Femur (tissue), 1 donor: ENCODE measurements around the gene C1QL4.
A peak's percentile ranks its signal among the peaks of the same experiment; 100 is the strongest.
"Not testable (repeated sequence)": the region's sequence is repeated elsewhere in the genome, so short reads cannot be mapped to it uniquely, and the experiment has no call there.

Experiments used
- DNase-seq: peaks from one replicate; pipeline ENCODE4 v3.0.0-alpha.2; 2017

C1QL4 gene

DNA sequence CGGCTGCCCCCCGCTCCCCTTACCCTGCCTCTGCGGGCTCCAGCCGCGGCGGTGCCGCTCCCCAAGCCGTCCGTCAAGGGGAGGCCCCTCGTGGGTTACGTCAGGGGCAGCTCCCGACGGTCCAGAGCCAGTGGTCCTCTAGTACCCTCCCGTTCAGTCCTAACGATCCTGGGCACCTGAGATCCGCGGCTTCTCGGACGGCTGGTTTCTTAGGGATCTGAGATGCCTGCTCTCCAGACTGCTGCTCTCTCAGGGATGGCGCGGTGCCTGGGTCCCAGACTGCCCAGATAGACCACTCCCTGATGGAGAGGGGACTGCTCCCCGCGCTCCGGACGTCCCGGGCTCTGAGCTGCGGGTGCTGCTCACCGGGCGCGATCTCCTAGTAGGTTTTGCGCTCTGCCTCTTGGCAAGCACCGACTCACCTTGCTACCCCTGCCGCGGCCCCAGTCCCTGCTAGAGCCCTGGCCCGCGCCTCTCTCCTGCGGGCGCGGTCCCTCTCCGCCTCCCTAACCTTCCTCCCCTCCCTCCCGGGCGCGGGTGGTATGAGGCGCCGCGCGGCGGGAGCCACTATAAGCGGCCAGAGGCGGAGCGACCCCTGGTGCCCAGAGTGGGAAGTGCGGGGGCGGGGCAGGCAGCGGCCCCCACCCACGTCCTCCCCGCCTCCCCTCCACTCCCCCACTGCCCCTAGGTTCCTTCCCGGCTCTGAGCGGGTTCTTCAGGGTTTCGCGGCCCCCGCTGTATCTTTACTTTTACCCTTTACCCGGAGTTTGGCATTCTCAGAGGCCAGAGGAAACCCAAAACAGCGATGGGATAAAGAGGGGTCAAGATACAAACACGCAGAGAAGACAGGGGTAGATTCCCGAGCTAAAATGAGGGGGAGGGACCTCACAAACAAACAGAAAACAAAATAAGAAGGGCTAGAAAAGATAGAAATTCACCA is at the start of gene C1QL4:
Gene C1QL4, minus strand, starts transcription at position 544 of the 940 bp plus-strand sequence. CDS start 711 bp downstream, outside the sequence.
- DNase-seq: peak; percentile 90

DNA sequence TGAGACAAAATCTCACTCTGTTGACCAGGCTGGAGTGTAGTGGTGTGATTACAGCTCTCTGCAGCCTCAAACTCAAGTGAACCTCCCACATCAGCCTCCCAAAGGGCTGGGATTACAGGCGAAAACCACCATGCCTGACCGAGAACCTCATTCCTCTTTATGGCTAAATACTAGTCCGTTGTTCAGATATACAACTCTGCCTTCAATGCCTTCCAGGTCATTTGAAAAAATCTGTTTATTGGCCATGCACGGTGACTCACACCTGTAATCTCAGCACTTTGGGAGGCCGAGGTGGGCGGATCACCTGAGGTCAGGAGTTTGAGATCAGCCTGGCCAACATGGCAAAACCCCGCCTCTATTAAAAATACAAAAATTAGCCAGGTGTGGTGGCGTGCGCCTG is 43.2 kb upstream of the C1QL4 start:
- not testable (repeated sequence) for DNase-seq

DNA sequence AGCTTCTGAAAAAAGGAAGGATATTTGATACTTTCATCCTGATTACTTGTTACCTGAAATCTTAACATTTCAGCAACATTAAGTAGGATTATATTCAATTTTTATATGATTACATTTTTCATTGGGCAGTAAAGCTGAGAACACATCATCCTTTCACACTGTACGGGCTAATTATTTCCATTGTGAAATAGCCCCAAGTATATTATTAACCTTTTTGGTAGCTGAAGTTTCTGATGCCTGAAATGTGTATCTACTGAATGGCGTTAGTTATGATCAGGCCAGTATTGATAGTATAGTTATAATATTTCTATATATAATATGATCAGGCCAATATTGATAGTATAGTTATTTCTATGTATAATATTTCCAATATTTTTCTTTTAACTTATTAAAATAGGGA is 40.4 kb upstream of the C1QL4 start:
- DNase-seq: no peak

DNA sequence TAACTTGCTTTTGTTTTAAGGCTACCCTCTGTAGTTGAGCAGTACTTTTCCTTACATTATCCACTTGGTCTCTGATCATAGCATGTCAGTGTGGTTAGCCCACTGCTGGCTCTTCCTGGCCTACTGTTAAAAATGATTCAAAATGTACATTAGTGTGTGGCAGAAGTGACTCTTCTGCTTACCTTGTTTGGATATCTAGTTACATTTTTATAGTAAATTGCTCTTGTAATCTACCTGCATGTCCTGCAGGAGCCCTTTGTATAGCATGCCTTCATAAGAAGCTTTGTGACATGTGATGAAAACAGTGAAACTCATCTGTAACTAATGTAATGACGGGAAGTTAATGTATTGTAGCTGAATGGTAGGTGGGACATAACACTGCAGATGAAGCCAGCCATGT is 38.4 kb upstream of the C1QL4 start:
- no peak for DNase-seq

DNA sequence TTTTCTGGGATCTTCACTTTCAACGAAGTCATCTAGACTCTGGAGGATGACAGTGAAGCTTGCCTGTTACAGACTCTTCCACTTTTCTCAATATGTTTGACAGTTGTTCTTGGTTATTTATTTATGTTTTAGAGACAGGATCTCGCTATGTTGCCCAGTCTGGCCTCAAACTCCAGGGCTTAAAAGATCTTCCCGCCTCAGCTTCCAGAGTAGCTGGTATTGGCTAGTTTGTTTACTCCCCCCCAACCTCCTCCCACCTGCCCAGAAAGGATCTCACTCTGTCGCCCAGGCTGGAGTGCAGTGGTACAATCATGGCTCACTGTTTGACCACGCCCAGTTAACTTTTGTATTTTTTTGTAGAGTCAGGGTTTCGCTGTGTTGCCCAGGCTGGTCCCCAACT is 33.6 kb upstream of the C1QL4 start:
- no peak for DNase-seq

DNA sequence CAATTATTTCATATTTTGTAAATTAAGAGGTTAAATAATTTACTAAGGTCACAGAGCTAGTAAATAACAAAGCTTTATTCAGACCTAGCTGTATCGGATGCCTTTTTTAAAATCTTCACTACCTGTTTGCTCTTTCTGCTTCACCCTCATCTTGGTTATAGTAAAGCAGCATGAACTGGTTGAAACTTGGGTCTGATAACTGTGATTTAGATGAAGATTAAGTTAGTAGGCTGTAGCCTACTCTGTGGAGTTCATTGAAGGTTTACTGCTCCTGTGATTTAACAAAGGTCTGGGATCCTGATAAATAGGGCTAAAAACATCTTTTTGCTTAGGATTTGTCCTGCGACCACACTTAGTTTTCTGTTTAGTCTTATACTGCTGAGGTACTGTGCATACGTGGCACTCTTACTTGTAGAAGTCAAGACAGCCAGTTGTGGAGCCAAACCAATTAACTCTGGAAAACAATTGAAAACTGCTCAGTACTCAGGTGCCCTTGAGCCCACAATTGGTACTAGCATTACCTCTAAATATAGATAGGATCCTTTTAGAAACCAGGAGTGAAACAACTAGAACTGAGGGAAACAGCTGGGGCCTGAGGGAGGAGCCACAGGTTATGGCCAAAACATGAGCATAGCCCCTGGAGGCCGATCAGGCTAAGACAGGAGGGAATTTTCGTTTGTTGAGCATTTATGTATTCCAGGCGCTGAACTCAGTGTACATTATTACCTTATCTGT is 32.6 kb upstream of the C1QL4 start:
- DNase-seq: peak; percentile 56

DNA sequence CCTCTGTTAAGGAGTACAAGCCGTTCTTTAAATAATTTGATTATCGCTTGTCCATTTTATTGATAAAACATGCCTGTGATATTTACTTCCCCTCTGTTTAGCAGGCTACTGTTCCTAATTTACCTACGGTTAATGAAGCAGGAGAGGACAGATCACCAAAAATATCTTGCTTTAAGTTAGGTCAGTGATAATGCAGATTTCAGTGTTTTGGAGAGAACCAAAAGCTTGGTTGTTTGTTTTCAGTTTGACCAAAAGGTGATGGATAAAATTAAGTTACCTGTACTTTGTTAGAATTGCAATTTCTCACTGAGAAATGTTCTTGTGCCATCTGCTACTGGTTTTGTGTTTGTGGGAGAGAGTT is 31.2 kb upstream of the C1QL4 start:
- DNase-seq: no peak

DNA sequence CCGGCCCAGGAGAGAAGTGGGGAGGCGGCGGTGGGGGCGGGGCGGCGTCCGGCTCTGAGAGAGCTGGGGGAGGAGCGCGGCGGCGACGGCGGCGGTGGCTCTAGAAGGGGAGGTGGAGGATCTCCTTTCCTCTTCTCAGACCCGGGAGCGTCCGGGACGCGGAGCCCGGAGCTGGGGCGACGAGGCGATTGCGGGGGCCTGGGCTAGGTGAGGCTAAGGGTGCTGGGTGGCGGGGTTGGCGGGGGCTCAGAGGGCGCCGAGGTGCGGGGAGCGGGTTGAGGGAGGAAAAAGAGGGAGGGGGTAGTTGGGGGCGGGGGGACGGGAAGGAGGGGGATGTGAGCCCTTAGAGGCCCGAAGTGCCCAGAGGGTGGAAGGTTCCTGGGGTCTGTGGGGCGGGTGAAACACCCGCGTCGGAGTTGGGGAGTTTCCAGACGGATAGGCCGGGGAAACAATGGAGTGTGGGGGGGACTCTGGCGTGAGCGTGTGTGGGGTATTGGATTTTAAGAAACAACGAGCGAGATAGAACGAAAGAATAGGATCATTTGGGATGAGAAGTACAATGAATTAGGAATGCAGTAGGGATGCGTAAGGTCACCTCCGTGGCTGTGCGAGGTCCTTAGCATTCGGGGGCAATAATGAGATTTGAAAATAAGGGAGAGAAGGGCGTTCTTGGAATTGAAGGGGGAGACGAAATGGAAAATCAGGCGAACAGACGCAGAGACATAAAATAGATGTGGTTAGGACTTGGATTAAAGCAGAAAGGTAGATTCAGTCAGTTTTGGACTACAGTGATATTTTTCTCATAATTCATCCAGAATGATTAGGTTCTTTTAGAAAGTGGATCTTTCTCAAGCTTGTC is 30.6 kb upstream of the C1QL4 start, which contains the start of gene SPATS2:
Gene SPATS2, plus strand, starts transcription at position 82 of the 859 bp plus-strand sequence. CDS start 93,551 bp downstream, outside the sequence.
- DNase-seq: peak; percentile 98

DNA sequence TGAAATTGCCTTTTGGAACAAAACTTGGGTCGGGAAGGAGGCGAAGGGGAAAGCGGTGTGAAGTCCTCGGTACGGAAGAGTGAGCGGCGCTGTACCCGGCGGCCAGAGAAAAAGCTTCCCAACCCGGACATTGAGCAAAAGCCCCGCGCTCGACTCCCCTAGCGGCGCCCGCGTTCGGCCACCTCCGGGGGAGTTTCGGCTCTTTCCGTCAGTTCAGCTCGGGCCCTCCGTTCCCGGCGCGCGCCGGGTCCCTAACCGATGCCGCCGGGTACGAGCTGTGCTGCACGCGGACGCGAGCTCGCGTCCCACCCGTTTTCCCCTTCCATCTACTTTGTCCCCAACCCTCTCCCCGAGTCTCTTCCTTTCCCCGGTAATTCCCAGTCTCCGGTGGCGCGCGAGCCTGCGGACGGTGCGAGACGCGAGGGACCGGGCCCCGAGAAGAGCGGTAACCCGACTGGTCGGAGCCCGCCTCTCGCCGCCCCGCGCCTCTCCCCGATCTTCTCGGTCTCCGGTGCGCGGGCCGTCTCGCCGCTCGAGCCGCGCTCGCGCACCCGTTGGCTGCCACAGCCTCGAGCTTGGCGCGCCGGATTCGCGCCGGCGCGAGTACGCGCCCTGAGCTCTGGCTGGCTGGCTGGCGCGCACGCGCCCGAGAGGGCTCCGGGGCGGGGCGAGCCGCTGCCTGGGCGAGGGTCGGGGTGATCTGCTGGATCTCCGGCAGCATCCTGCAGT is 29.8 kb upstream of the C1QL4 start:
- DNase-seq: peak; percentile 94

DNA sequence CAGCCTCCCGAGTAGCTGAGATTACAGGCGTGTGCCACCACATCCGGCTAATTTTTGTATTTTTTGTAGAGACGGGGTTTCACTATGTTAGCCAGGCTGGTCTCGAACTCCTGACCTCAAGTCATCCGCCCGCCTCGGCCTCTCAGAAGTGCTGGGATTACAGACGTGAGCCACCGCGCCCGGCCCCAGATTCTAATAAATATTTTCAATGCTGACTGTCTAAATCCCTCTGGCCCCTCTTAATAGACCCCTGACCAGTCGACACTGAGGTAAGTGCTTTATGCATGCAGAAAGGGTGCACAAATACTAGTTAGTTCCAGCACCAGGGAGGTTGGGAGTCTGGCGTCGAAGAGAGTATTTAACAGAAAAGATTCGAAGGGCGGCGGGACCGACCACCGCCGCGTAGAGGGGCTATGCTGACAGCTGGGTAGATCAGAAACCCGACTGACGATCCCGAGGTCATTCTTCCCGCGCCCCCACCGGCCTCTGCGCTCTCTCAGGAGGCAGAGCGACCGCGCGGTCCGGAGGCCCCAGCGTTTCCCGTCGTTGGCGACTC is 29.2 kb upstream of the C1QL4 start:
- DNase-seq: no peak

DNA sequence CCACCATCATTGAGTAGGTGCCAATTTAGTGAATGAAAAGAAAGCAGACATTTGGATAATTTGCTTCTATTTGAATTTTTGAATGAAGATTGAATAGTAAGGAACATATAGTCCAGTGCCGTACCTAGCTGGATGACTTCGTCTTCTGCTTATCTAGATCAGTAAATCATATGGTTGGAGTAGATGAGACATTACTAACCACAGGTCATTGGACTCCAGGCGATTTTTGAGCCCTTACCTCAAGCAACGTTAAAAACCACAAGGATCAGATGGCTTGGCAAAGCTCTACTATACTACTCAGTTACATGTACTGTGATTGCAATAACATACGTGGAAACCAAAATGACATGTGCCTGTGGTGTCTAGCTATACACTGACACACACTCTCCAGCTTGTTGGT is 28.6 kb upstream of the C1QL4 start:
- no peak for DNase-seq

DNA sequence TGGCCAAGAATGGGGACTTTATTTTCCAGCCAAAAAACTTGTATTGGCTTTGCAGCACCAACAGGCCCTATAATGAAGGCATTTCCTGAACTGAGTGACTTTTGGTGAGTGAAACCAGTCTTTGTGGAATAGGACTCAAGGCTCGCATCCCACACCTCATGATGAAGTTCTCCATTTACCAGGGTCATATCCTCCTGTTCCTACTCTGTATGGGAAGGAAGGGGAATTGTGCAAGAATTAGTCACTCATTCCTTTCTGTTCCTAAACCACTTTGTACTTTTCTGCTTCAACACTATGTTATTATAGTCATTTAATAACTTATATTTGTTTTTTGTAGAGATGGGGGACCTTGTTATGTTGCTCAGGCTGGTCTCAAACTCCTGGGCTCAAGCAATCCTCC is 28.0 kb upstream of the C1QL4 start:
- no peak for DNase-seq

DNA sequence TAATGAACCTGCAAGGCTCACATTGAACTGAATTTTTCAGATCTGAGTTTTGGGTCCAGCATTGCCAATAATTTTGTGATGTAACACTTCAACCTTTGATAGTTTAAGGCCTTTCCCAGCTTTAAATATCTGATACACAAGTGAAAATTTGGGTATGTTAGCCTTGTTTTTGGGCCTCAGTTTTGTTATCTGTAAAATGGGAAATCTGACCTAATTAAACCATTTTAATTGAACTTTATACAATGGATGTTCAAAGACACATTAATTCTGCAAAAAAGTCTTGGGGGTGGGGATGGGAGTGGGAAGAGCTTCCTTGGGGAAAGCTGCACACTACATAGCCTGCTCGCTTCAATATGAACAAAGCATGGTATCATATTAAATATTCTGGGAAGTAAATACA is 25.1 kb upstream of the C1QL4 start:
- DNase-seq: no peak

DNA sequence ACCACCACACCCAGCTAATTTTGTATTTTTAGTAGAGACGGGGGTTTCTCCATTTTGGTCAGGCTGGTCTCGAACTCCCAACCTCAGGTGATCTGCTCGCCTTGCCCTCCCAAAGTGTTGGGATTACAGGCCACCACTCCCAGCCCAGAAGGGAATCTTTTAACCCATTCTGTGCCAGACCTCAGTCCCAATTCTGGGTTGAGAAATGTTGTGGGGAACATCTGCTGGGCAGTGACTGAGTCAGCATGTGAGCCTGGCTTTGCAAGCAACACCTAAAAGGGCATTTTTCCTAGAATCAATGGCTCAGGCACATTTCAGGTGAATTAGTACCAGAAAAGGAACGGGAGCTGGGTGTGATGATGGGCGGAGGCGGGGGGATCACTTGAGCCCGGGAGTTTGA is 22.7 kb upstream of the C1QL4 start:
- no peak for DNase-seq

DNA sequence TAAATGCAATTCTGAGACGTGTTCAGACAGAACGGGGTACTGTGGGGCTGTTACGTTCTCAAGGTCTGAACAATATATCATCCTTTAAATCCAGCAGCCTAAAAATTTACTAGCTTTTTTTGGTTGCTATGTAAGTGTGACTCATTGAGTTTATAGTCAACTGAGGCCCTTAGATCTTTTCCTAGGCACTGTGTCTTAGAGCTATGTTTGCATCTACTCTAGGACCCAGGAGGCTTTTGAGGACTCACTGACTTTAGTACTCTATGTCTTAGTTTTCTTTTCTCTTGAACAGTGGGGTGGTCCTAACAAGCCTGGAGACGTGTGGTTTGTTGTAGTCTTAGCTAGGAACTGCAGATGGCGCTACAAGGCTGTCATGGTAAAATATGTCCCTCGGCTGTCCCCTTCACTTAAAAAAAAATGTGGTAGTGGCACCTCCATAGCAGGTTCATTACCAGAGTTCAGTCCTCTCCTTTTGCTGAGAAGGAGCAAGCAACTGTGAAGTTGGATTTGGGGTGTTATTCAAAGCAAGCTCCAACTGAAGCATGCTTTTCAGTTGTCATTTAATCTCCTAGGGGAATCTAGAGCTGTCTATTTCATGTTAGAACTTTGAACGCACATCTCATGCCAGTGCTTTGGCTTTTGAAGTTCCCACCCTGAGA is 21.6 kb upstream of the C1QL4 start:
- DNase-seq: peak; percentile 73

DNA sequence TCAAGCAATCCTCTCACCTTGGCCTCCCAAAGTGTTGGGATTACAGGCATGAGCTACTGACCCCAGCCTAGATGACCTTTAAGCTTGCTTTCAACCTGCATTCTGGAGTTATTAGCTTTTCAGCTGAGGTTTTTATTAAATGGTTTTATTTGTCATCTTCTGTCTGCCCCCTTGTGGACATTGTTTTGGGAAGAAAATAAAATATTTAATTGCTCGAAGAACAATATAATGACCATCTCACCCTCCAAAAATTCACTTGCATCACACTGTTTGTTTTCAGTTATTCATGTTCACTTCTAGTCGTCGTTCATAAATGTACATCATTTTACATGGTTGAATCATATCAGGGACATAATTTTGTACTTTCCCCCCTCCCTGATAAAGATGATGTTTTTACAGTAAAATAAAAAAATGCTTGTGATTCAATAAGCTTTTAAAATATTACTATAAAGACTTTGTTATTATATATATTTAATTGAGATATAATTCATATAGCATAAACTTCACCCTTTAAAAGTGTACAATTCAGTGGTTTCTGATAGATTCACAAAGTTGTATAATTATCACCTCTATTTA is 20.2 kb upstream of the C1QL4 start:
- no peak for DNase-seq

DNA sequence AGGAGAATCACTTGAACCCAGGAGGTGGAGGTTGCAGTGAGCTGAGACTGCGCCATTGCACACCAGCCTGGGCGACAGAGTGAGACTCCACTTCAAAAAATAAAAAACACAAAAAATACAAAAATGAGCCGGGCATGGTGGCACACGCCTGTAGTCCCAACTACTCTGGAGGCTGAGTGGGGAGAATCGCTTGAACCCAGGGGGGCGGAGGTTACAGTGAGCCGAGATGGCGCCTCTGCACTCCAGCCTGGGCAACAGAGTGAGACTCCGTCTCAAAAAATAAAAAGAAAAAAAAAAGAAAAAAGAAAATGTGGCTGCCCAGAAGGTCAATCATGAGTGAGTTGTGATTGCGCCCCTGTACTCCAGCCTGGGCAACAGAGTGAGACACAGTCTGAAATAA is 18.9 kb upstream of the C1QL4 start:
- DNase-seq: no peak

DNA sequence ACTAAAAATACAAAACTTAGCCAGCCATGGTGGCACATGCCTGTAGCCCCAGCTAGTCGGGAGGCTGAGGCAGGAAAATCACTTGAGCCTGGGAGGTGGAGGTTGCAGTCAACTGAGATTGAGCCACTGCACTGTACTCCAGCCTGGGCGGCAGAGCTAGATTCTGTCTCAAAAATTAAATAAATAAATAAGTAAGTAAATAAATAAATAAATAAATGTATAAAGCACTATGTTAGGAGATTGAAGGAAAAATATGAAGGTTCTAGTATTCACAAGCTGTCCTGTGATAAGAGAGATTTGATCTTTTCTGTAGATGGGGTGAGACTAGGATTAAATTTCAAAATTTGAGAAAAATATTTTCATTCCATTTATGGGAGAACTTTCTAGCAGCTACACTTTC is 15.4 kb upstream of the C1QL4 start:
- no peak for DNase-seq

DNA sequence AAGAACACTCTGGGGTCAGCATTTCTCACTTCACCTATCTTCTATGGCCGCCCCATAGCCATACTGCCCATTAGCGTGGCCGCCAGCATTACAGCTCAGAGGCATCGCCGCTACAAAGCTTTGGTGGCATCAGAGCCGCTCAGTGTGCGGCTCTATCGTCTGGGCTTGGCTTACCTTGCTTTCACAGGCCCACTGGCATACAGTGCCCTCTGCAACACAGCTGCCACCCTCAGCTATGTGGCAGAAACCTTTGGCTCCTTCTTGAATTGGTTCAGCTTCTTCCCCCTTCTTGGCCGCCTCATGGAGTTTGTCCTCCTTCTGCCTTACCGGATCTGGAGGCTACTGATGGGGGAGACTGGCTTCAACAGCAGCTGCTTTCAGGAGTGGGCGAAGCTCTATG is 12.3 kb upstream of the C1QL4 start:
- DNase-seq: no peak

DNA sequence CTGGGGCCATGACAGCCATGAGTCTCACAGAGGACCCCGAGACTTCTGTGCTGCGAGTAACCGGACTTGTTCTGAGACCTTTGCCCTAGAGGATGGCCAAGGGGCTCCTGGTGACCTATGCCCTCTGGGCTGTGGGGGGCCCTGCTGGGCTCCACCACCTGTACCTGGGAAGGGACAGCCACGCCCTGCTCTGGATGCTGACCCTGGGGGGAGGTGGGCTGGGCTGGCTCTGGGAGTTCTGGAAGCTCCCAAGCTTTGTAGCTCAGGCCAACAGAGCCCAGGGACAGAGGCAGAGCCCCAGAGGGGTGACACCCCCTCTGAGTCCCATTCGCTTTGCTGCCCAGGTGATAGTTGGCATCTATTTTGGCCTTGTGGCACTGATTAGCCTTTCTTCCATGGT is 11.8 kb upstream of the C1QL4 start:
- no peak for DNase-seq
